NCI-H345 treated with DMSO at 0.1 percent for 48 hours (cell line): Measurements from ENCODE around the gene ZNF580.

ENCODE experiments used
- DNase-seq: peaks from one replicate; lab custom pipeline; 2025; ENCODE audit not compliant: unreplicated experiment; lab: John Stamatoyannopoulos, UW

Gene ZNF580

DNA sequence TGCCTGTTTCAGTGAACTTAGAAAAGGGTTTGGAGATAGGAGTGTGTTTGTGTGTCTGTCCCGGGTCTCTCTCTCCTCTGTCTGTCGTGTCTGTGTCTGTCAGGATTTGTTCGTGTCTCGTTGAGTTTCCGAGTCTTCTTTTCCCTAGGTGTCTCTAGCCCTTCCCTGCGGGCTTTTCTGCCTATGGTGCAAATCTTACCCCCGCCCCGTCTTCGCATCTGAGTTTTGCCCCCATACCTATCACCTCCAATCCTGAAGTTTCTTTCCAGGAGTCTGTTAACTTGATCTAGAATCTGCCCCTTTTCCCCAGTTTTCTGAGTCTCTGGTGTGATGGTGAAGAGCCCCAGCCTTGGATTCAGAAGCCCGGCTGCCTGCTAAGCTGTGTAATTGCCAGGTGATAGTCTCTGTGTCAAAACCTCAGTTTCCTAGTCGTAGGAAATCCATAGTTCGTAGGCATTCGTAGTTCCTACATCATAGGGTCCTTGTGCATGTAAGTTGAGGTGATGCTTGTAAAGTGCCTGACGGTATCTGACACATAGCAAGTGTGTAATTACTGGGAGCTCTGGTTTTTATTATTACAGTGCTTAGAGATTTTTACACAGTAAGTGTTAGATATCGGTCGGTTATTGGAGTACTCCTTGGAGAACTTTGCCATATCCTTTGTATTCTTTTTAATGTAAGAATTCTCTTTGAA, 35.0 kb downstream of the ZNF580 start:
- DNase-seq = no peak

DNA sequence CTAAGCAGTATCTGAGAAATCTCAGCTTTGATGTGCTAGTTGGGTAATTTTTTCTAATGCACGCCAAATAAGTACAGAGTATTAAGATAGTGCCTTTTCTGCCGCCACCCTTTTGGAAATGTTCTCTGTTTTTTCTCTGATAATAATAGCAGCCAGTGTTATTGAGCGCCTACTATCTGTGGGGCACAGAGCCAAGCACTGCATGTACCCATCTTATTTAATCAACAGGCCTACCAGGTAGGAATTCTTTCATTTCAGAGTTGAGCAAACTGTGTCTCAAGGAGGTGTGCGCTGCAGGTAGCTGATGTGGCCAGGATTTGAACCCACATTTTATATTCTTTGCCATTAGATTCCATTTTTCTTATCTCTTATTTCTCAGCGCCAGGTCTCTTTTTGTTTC, 35.6 kb downstream of the ZNF580 start:
- no peak for DNase-seq

DNA sequence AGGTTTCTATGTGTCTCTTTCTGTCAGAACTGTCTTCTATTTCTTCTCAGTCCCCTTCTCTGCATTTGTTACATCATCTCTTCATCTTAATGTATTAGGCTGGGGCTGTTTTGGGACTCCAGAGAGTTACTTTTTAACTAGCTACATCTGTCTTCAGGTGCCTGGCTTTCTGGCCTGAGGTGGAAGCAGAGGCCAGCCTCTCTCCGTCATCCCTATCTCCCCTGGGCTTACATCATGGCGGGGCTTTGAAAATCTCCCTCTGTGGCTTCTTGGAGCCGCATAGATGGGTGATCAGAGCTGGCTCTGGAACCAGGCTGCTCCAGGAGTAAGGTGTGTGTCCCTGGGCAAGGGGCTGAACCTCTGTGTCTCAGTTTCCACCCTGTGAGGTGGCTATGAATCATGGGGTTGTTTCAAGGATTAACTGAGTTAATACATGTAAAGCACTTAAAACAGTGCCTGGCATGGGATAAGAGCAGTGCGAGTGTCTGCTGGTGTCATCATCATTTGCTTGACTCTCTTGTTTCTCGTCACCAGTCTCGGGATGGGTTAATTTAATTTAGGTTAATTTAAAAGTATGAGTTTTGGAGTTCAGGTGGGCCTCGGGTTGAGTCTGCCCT, 36.2 kb downstream of the ZNF580 start:
- DNase-seq = no peak

DNA sequence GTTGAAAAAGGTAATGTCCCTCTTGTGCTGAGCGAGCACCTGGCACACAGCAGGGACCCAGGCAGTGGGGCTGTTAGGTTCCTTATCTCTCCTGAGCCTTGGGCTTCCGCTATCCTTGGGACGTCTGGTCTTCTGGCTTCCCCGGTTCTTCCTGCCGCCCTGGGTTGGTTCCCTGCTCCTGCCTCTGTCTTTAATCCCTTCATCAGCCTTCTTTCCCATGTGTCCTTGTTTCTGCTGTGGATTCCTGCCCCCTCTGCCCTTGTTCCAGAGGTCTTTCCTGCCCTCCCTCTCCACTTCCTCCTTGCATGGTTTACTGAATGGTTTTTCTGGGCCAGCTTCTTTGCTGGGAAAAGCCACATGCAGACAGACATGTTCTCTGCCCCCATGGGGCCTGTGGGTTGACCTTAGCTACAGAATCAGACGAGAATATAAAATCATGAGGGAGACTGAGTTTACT, 36.8 kb downstream of the ZNF580 start:
- no peak for DNase-seq

DNA sequence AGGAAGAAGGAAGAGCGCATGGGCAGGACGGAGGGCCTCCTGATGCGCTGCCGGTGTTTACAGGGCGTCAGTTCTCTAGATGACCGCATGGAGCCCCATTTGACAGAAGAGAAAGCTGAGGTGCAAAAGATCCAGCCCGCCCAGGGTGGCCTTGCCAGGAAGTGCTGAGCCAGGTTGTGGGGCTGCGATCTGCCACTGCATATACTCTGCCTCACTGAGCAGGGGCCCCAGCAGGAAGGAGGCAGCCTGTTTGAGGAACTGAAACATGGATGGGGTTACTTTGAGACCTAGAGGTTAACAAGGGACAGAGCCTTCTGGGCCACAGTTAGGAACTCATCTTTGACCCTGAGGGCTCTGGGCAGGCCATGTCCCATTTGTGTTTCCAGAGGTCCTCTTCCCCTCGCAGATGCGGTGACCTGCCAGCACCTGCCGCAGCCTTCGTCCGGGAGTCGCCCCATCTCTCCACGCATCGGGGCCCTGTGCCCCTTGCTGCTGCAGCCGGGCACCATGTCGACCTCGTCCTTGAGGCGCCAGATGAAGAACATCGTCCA, 37.4 kb downstream of the ZNF580 start:
- DNase-seq = no peak

DNA sequence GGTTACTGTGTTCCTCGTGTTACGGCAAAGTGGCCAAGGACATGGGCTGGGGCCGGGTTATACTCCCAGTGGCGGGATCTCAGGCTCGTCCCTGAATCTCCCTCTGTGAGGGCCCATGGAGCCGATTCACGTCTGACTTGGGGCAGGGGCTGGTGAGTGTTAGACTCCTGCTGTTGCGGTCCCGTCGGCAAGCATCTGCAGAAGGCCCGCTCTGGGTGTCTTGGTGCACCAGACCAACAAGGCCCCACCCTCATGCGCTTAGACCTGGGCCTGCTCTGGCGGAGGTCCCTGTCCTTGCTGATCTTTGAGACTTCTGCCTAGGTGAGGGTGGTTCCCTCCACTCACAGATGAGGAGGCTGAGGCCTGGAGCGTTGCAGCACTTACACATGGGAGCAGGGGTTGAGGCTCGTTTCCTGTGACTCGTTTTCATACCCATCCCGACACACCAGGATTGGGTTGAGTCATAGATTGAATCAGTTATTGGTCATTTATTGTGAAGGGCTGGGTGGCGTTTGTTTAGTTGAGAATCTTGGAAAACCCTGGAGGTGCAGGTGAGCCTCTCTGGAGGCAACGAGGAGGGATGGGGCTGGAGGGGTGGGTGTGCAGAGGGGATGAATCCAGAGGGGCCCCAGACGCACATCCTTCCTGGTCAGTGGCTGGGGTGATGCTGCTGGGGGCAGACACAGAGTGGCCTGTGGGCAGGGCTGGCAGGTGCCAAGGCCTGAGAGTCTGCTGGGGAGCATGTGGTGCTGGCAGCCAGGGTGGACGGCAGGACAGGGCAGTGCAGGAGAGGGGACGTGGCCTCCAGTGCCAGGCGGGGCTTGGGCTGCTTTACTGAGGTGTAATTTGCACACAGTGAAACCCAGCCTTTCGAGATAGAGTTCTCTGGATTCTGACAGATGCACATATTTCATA, 38.8 kb downstream of the ZNF580 start:
- no peak for DNase-seq

DNA sequence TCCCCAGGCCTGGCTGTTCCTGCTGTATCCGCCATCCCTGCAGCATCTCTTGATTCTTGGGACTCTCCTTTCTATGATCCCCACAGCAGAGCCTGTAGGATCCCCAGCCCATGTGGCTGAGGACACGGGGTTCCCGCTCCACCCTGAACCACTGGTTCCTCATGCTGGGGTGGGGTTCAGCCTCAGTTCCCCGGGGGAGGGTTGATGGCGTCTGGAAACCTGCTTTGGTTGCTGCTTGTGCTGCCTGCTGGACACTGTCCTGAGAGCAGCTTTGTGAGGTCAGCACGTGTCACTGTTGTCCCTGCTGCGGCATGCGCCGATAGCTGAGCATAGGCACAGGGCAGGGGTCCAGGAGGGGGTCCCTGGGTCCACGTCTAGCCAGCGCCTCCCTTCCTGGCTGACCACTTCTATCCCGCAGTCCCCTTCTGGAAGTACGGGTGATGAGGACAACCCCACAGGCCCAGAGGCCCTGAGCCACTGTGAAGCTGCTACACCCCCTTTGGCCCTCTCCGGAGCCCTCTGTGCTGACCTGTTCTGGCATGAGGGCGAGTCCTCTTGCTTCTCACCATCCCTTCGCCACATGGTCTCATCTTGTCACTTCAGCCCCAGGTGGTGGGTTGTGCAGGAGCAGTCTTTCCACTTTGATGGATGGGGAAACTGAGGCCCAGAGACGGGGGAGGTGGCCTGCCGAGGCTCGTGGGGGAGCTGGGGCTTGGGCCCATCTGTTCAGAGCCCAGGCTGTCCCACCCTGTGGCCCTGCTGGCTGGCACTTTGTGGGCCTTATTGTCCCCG, 39.7 kb downstream of the ZNF580 start:
- DNase-seq = no peak

DNA sequence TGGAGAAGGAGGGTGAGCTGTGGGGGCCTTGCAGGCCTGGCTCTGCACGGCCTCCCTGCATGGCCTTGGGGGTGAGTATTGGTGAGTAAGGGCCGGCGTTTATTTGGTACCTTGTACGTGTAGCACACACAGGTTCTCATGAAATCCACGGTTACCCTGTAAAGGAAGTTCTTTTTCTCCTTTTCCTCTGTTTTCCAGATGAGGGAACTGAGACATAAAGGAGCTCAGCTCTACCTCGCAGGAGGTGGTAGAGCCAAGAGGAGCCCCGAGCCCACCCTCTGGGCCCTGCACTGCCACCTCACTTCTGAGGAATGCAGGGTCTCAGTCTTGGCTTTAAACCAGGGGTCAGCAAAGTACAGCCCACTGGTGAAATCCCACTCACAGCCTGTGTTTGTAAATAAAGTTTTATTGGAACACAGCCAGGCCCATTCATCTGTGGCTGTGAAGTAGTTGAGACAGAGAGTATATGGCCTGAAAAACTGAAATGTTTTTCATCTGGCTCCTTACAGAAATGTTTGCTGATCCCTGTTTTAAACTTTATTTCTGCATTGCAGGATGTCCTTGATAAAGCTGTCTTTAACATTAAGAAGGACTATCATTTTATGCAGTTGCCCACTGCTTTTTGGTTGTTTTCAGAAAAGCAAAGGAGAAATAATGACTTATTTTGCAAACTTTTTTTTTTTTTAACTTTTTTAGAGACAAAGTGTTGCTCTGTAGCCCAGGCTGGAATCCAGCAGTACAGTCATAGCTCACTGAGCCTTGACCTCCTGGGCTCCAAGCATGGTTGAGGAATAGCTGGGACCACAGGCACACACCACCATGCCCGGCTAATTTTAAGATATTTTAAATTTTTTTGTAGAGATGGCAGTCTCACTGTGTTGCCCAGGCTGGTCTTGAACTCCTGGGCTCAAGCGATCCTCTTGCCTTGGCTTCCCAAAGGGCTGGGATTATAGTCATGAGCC, 40.6 kb downstream of the ZNF580 start:
- DNase-seq = no peak

DNA sequence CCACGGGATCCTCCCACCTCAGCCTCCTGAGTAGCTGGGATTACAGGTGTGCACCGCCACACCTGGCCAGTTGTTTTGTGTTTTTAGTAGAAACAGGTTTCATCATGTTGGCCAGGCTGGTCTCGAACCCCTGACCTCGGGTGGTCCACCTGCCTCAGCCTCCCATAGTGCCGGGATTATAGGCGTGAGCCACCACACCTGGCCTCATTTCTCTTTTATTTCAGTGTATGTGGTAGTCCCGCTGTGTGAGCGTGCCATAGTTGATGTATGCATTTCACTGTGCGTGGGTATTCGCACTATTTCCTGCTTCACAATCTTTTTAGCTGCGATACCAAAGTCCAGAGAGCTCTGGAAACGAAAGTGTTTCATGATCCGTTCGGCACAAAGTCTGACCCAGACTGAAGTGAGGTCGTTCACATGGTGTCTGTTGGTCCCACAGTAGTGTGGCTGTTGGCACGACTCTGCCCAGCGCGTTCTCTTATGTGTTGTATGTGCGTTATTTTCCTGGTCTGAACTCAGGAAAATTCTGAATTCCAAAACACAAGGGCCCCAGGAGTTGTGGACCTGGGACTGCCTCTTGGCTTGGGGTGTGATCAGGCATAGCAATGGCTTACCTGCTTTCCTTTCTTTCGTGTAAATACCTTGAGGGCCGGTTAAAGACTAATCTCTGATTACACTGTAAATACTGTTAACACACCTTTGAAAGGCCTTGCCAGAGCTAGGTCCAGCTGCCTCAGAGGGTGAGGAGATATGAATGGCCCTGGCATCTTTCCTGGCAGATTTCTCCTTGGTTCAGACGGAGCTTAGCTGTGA, 42.9 kb downstream of the ZNF580 start:
- DNase-seq = no peak

DNA sequence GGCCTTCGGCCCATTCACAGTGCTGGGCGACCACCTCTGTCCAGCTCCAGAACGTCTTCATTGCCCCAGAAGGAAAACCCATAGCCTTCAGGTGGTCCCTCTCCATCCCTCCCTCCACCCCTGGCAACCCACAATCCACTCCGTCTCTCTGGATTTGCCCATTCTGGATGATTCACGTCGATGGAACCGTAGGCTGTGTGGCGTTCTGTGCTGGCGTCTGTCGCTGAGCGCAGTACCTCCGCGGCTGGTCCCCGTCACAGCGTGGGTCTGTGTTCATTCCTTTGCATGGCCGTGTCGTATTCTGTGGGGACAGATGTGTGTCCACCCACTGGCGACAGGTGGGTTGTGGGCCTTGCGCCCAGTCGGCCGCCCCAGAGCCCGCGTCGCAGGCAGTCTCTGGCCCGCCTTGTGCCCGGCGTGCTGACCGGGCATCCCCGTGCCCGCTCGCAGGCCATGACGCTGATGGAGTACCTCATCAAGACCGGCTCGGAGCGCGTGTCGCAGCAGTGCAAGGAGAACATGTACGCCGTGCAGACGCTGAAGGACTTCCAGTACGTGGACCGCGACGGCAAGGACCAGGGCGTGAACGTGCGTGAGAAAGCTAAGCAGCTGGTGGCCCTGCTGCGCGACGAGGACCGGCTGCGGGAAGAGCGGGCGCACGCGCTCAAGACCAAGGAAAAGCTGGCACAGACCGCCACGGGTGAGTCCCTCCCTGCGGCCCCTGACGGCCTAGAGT, 44.3 kb downstream of the ZNF580 start:
- no peak for DNase-seq

DNA sequence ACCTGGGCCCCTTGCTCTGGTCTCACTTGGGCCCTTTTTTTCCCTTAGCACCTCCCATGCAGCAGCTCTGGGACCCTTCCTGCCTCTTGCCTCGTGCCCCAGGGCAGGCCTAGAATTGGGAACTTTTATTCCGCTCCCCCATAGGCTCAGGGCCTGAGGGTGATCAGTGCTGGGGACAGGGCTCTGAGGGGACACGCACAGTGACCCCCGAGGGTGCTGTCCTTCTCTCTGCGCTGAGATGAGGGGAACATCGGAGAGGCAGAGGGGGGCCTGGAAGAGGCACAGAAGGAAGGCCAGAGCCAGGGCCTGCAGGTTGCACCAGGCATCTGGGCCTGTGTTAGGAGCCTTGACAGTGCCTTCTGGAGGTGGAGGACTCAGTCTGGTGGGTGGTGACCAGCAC, 45.0 kb downstream of the ZNF580 start:
- DNase-seq = no peak

DNA sequence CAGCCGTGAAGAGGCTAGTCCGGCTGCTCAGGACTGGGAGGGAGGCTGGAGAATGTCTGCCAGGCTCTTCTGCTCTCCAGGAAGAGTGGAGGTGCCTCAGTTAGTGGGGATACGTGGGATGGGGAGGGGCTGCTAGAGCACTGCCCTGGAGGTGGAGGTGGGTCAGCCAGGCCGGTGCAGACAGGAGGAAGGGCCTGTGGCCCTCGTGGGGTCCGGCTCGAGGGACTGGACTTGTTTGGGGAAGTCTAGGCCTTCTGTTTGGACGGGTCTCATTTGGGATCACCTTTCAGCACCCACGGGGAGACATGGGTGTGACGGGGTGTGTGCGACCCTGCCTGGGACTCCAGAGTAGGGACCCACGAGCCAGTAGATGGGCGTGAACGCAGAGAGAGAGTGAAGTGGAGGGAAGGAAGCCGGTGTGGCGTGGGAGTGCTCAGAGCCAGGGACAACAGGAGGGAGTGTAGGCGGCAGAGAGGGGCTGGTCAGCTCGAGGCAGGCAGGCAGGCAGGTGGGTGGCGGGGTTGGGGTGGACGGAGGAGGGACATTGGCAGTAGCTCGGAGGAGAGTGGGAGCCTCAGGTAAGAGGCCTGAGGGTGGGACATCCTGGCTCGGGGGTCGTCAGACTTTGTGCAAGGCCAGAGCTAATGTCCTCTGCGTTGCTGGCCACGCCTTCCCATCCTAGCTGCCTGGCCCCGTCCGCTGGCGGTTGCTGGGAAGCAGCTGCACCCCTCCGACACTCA, 45.7 kb downstream of the ZNF580 start:
- no peak for DNase-seq

DNA sequence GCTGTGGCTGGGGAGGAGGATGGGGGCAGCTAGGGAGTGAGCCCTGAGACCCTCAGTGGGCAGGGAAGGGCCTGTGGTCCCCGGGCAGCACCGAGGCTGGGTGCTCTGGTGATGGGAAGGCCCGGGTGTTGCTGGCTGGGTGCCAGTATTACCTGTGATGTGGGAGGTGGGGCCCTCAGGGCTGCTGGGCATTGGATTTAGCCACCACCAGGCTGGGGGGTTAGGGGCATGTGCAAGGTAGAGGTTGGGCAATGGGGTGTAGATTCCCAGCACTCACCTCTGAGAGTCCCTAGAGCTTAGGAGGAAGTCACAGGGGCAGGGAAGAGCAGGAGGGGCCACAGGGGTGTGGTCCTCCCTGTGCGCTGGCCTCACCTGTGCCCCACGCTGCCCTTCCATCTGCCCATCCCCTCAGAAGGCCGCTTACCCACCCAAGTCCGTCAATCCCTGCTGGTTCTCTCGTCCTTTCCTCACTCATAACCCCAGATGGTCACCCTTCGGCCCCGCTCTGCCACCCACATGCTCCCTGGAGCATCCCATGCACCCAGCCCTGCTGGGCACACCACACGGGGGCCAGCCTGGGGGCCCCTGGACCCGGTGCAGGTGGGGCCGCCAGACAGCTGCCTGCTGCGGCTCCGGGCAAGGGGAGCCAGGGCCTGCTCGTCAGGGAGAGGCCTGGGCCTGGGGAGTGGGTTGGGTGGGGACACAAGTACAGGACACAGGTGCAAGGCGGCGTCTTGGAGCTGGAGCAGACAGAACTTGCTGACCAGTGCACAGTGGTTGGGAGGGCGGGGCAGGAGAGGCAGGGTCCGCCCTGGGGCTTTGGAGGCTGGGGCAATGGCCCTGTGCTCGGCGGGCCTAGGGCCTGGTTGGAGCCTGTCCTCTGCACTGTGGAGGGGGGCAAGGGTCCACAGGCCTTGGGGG, 46.7 kb downstream of the ZNF580 start:
- DNase-seq = no peak

DNA sequence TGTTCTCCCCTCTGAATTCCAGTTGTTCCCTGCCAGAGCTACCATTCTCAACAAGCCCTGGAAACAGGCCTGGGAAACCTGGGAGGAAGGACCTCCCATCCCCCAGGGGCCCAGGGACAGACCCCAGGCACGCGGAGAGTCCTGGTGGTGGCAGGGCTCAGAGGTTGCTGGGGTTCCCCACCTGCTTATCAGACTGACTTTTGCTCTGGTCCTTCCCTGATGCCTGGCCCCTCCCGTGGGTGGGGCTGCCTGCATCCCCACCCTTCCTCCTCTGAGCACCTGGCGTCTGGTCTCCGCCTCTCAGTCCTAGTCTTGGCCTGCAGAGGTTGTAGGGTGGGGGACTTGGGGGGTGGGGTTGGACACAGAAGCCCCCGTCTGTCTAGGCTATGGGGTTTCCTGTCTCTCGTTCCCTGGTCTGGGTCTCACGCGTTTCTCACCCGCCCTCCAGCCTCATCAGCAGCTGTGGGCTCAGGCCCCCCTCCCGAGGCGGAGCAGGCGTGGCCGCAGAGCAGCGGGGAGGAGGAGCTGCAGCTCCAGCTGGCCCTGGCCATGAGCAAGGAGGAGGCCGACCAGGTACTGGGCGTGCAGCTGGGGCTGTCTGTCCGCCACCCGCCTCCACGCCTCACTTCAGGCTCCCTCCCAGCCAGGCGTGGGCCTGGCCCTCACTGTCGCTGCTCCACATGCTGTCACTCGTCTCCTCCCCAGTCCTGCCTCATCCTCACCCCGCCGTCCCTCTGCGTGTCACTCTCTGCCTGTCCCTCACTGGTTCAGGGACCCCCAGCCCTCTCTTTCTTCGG, 47.8 kb downstream of the ZNF580 start:
- no peak for DNase-seq

DNA sequence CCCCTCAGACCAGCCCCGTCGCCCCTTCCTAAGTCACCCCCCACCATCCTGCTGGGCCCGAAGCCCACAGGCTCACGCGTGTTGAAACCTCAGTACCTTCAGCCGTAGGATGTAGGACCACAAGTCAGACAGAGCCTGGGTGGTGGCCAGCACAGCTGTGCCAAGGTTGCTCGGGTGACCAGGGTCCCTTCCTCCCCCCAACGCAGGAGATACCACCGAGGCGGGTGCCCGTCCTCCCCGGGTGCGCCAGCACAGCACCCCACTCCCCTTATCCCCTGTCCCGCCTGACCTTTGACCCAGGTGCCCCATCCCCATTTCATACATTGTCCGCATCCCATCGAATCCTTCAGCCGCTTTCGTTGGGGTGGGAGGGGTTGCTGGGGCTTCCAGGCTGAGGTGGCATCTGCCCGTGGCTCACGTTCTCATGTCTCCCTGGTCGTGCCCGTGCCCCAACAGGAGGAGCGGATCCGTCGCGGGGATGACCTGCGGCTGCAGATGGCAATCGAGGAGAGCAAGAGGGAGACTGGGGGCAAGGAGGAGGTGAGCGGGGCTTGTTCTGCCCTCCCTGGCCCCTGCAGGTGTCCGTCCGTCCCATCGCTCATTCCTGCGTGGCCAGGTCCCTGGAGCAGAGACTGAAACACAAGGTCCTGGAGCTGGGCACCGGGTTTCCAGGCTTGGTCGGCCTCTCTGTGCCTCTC, 48.8 kb downstream of the ZNF580 start:
- no peak for DNase-seq
